OCI-LY7 (cell line): ENCODE measurements around the gene ZBTB9. TPM values are rescaled to one million over a fixed set of nuclear protein-coding genes. Genes with fewer than 3 reads are reported as not detected.

ENCODE experiments used
- BruUV-seq: library from RNA; stranded (reverse); fragments of 400-500 nt; replicated peaks from 2 replicates; lab custom pipeline; 2021; lab: Mats Ljungman, UMichigan
- CTCF ChIA-PET: fragments of 300-600 bp; sonication (Branson Sonifier 250); formaldehyde crosslinking; loops from one replicate; lab custom pipeline; 2022; ENCODE audit warnings: antibody characterized with exemption; ENCODE audit not compliant: unreplicated experiment; lab: Charles Lee
- POLR2A ChIA-PET: fragments of 300-600 bp; sonication (Branson Sonifier 250); formaldehyde crosslinking; loops from one replicate; lab custom pipeline; 2022; ENCODE audit warnings: antibody characterized with exemption; lab: Charles Lee
- DNase-seq: peaks from one replicate; pipeline ENCODE4 v3.0.0-alpha.2; 2015; ENCODE audit warnings: low spot score
- H2AFZ ChIP-seq: fragments of 200-600 bp; sonication (generic), shearing (Covaris generic); 2 replicates; pipeline ENCODE4 v1.6.1; 2014; ENCODE audit warnings: mild to moderate bottlenecking, antibody characterized with exemption, low read length, moderate library complexity
- H3K27ac ChIP-seq: fragments of 200-600 bp; sonication (generic); 2 replicates; pipeline ENCODE4 v1.5.1; 2014; ENCODE audit warnings: mixed run types, low read depth, mild to moderate bottlenecking, moderate library complexity, low read length, inconsistent platforms; ENCODE audit not compliant: poor library complexity, severe bottlenecking
- H3K36me3 ChIP-seq: fragments of 200-600 bp; sonication (generic); 2 replicates; pipeline ENCODE4 v1.6.1; 2014; ENCODE audit warnings: mild to moderate bottlenecking, antibody characterized with exemption, low read length, moderate library complexity, mixed read lengths; ENCODE audit not compliant: insufficient read depth
- H3K4me1 ChIP-seq: fragments of 200-600 bp; sonication (generic); 2 replicates; pipeline ENCODE4 v1.5.1; 2014; ENCODE audit warnings: mild to moderate bottlenecking, low read length; ENCODE audit not compliant: insufficient read depth, poor library complexity, severe bottlenecking
- H3K4me2 ChIP-seq: fragments of 200-600 bp; sonication (generic); 2 replicates; pipeline ENCODE4 v1.6.1; 2014; ENCODE audit warnings: mild to moderate bottlenecking, low read length
- H3K4me3 ChIP-seq: fragments of 200-600 bp; sonication (generic); 2 replicates; pipeline ENCODE4 v1.5.1; 2014; ENCODE audit warnings: mild to moderate bottlenecking, low read depth, low read length; ENCODE audit not compliant: poor library complexity, severe bottlenecking
- H3K79me2 ChIP-seq: fragments of 200-600 bp; sonication (generic); 2 replicates; pipeline ENCODE4 v1.6.1; 2016; ENCODE audit warnings: low read depth, mild to moderate bottlenecking, low read length, moderate library complexity, mixed read lengths; ENCODE audit not compliant: insufficient read depth
- H3K9me2 ChIP-seq: fragments of 200-600 bp; sonication (generic); 2 replicates; pipeline ENCODE4 v1.6.1; 2016; ENCODE audit warnings: mild to moderate bottlenecking, low read length, mixed read lengths; ENCODE audit not compliant: insufficient read depth
- H3K9me3 ChIP-seq: fragments of 200-600 bp; sonication (generic); 2 replicates; pipeline ENCODE4 v1.6.1; 2014; ENCODE audit warnings: mild to moderate bottlenecking, mixed run types, low read length, mixed read lengths
- H4K20me1 ChIP-seq: fragments of 200-600 bp; sonication (generic); 2 replicates; pipeline ENCODE4 v1.6.1; 2014; ENCODE audit warnings: mild to moderate bottlenecking, antibody characterized with exemption, low read length, moderate library complexity, mixed read lengths; ENCODE audit not compliant: insufficient read depth
- CTCF ChIP-seq: fragments of 200-600 bp; sonication (generic); conservative IDR thresholded peaks from 2 replicates; pipeline ENCODE4 v1.5.1; 2014; ENCODE audit warnings: mild to moderate bottlenecking, antibody characterized with exemption, low read length, moderate library complexity, mixed read lengths
- EZH2phosphoT487 ChIP-seq: fragments of 200-600 bp; sonication (generic); IDR thresholded peaks from 2 replicates; pipeline ENCODE4 v1.6.1; 2018; ENCODE audit warnings: low read depth, borderline replicate concordance, mild to moderate bottlenecking, mixed run types, antibody characterized with exemption, low read length, moderate library complexity, mixed read lengths
- intact Hi-C: fragments of 100-400 bp; cut with micrococcal nuclease; formaldehyde crosslinking; loops from one replicate; pipeline ENCODE4 v1.10.0; 2022; ENCODE audit not compliant: unreplicated experiment
- total RNA-seq, 2 experiments: library from RNA; depleted of rRNA in 1 of 2; stranded (reverse); fragments of >200 nt in 1 of 2; shearing (Covaris generic) in 1 of 2; gene quantifications; 2 replicates each; pipeline ENCODE4 v1.2.3, GENCODE V29; 2014 to 2022

The ZBTB9 gene
- total RNA-seq, 2 experiments from 2014 or later, result 6.8 to 7.7 TPM

- ChIA-PET CTCF (no interaction called here), POLR2A (no interaction called here)
- intact Hi-C loops, result no loop called here
These were observed 13.6 kb upstream of the ZBTB9 start for GRCh38 chr6:33440649-33441309.

GRCh38 chr6:33441457-33441856 is 12.9 kb upstream of the ZBTB9 start:
- TF ChIP-seq EZH2phosphoT487, result no peak
- no peak for TF ChIP-seq CTCF
- Histone ChIP-seq H3K4me2 (no peak overlapping the region), H3K9me2 (no peaks in the 10 kb centered on the region), H4K20me1 (no peaks in the 10 kb centered on the region), H3K4me1 (no peaks in the 10 kb centered on the region), H3K9me3 (no peaks in the 10 kb centered on the region), H3K4me3 (no peak overlapping the region), H3K27ac (no peak overlapping the region), H3K36me3 (peaks cover 82% of the 10 kb centered on the region), H3K79me2 (no peaks in the 10 kb centered on the region), H2AFZ (no peak overlapping the region)
- BruUV-seq, result no TSS peak
- no peak for DNase-seq
- CTCF ChIA-PET, result no interaction called here
- intact Hi-C loops, result no loop called here
- POLR2A ChIA-PET, result no interaction called here

More at GRCh38 chr6:33440649-33441309, 13.6 kb upstream of the ZBTB9 start:
- H3K4me3 ChIP-seq, result no peak overlapping the region
- no peak for DNase-seq
- TF ChIP-seq CTCF (no peak), EZH2phosphoT487 (no peak)
- no peaks in the 10 kb centered on the region for H4K20me1 ChIP-seq
- H3K27ac ChIP-seq, result no peak overlapping the region
- H3K36me3 ChIP-seq, result peaks cover 82% of the 10 kb centered on the region
- no peaks in the 10 kb centered on the region for H3K4me1 ChIP-seq
- no peaks in the 10 kb centered on the region for H3K9me3 ChIP-seq
- no peaks in the 10 kb centered on the region for H3K79me2 ChIP-seq
- H3K9me2 ChIP-seq, result no peaks in the 10 kb centered on the region
- H3K4me2 ChIP-seq, result no peak overlapping the region
- H2AFZ ChIP-seq, result no peak overlapping the region
- TSS peak; percentile 47 for BruUV-seq

- BruUV-seq, result no TSS peak
- Histone ChIP-seq H3K9me2 (no peaks in the 10 kb centered on the region), H3K4me3 (no peak overlapping the region), H3K4me1 (no peaks in the 10 kb centered on the region), H3K4me2 (no peak overlapping the region), H3K79me2 (no peaks in the 10 kb centered on the region), H3K36me3 (peaks cover 82% of the 10 kb centered on the region), H4K20me1 (no peaks in the 10 kb centered on the region), H3K9me3 (no peaks in the 10 kb centered on the region), H3K27ac (no peak overlapping the region), H2AFZ (no peak overlapping the region)
- intact Hi-C loops, result no loop called here
- no peak for TF ChIP-seq CTCF
- TF ChIP-seq EZH2phosphoT487, result no peak
- DNase-seq, result no peak
- ChIA-PET POLR2A (no interaction called here), CTCF (no interaction called here)
These were observed 12.1 kb upstream of the ZBTB9 start for GRCh38 chr6:33442283-33442682.
